ENCODE measurements around the gene ZNF683.
"Not testable (repeated sequence)": the region's sequence is repeated elsewhere in the genome, so short reads cannot be mapped to it uniquely, and the experiment has no call there.

Gene ZNF683

DNA sequence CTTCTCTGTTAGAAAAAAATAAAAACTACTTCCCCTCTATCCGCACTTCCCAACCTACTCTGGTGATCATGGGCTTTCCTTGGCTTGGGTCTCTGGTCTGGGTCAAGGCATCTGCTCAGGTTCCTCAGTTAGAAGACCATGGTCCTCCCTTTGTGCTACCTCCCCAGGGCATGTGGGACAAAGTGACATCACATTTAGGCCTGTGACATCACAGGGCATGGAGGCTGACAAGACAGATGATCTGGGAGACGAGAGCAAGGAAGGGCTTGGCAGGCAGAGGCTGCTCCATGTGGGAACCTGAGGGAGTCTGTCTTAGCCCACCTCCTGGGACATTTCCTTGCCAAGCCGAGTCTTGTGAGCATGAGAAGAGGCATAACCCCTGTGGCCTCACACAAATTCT, at the start of gene ZNF683:
Gene ZNF683, minus strand, starts transcription at position 140 of the 400 bp plus-strand sequence. CDS start 4,179 bp downstream, outside the sequence.
- DNase-seq: not testable (repeated sequence)

DNA sequence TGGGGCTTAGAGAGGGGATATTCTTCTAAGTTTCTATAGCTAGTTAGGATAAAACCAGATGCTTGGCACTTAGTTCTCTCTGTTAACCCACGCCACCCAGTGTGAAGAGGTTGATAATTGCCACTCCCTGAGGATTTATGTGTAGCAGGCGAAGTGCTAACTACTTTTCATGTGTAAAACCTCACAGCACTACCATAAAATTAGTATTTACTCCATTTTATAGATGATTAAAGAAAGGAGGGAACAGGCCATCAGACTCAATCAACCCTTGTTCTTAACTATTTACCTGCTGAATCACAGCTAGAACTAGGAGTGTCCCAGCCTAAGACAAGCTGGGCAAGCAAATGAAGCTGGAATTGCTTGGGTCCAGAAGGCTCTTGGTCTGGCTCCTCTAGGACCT, 46.9 kb upstream of the ZNF683 start:
- no peak for DNase-seq

DNA sequence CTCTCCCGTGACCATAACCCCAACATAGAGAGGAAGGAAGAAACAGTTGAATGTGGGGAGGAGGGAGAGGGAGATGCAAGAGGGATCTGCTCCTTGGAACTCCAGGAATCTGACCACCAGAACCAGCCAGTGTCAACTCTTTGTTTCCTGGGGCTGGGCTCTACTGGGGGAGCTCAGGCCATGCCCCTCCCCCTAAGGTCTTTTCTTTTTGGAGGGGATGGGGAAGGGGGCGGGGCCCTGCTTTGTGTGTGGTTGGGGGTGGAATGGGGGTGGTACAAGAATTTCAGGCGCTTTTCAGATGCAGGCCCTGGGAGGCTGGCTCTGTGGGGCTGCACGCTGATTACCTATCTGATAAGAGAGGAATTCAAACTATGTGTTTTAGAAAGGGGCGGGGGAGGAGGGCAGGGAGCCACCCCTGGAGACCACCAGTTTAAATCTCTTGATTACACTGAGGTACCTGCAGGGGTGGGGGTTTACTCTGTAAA, 46.4 kb upstream of the ZNF683 start:
- no peak for DNase-seq

DNA sequence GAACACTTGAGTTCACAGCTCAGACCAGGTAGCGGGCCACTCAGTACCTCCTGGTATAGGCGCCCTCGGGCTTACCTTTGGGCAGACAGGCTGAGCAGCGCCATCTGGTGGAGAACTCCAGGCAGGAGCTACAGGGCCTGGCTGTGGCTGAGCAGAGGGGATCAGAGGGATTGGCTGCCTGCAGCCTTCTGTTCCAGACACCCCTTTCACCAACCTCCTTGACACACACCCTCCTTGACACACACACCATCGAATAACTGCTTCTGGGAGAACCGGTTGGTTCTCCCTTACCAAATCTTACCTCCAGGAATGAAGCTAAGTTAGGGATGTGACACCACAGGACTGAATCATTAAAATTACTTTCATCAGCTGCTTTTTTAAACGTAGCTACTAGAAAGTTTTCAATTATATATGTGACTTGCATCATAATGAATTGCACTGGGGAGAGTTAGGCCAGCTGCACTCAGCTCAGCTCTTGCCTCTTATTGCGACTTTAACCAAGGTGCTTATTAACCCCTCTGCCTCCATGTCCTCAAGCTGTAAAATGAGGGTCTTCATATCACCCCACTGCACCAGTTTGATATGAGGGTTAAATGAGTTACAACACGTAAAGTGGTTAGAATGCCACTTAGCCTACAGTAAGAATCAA, 44.7 kb upstream of the ZNF683 start:
- DNase-seq: peak; percentile 79 to 83

DNA sequence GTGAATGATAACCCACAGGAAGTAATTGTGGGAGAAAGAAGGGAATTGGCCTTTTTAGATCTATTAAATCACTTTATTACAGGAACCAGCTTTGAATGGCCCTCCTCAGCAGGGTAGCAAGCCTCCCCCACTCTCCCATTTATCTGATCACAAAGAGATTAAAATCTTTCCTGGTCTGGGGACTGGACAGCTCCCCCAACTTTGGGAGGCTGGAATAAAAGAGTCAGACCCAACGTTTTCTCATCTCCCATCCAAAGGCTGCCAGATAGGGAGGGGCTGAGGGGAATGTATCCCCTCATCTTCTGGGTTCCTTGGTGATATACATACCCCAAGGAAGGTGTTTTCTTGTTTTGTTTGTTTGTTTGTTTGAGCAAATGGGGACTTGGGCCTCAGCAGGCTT, 40.5 kb upstream of the ZNF683 start:
- DNase-seq: no peak

DNA sequence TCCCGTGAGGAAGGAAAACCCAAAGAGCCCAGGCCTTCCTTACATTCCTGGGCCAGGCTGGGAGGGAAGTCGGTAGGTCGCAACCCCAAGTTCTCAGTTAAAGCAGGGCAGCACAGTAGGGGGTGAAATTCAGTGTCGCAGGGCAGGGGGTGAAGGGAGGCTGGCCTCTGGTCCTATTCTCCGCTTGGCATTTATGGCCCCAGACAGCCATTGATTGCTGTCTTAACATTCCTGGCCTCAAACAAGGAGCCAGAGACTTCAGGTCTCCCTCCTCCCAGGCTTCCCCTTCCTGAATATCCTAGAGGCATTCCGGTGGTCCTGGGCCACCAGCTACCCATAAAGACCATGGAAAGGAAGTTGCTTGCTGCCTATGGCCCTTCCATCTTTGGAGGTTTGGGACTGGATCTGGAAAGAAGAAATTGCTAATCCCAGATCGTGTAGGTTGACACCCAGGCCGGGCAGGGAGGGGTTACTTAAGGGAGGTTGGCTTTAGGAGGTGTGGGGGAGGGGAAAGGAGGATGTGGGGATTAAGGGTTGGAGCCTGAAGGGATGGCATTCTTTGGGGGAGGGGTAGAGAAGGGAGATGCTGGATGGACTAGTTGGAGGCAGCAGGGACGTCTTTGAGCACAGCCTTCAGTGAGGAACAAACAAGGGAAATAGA, 39.8 kb upstream of the ZNF683 start:
- no peak for DNase-seq

DNA sequence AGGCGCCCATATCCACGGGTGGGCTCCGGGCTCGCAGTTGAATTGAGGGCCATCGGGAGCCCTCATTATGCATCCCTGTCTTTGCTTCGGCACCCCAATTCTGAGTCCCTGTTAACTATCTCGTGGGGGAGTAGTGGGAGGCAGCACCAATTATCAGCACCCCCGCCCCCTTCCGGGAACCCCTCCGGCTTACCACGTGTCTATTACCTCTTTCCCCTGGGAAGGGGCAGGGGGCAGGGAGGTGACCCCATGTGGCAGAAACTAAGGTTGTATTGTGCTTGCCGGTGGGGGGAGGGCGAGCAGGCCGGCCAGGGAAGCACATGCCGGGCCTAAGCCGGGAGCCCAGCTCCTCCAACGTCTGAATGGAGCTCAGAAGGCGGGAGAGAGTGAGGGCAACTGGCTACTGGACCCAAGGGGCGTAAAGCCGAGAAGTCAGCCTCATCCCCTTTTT, 39.1 kb upstream of the ZNF683 start:
- no peak for DNase-seq

DNA sequence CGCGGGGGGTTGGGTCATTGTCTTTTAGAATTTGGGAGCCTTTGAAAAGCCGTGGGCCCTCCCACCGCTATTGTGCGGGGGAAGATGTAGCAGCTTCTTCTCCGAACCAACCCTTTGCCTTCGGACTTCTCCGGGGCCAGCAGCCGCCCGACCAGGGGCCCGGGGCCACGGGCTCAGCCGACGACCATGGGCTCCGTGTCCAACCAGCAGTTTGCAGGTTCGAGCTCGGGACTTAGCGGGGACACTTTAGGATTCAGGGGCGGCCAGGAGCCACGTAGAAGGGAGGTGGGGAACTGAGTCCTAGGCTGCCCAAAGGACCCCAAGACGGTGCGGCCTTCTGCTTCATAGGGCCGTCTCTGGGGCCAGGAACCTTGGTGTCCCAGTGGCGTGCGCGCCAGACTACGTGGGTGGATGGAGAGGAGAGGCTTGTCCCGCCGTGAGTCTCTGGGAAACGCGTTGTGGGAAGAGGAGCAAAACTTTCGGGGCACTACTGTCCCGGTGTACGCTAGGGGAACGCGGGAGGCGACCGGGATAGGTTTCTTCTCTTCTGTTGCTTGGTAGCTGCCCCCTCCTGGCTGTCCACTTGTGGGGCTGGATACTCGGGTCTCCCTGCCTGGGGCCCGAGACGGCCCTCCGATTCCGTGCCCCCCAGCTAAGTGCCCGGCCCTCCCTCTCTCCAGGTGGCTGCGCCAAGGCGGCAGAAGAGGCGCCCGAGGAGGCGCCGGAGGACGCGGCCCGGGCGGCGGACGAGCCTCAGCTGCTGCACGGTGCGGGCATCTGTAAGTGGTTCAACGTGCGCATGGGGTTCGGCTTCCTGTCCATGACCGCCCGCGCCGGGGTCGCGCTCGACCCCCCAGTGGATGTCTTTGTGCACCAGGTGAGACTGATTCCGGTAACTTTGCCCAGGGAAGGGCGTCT, 38.4 kb upstream of the ZNF683 start, which contains the start of gene LIN28A:
Gene LIN28A, plus strand, starts transcription at position 112 of the 918 bp plus-strand sequence. Its CDS starts 75 bp downstream, at position 187.
- no peak for DNase-seq

DNA sequence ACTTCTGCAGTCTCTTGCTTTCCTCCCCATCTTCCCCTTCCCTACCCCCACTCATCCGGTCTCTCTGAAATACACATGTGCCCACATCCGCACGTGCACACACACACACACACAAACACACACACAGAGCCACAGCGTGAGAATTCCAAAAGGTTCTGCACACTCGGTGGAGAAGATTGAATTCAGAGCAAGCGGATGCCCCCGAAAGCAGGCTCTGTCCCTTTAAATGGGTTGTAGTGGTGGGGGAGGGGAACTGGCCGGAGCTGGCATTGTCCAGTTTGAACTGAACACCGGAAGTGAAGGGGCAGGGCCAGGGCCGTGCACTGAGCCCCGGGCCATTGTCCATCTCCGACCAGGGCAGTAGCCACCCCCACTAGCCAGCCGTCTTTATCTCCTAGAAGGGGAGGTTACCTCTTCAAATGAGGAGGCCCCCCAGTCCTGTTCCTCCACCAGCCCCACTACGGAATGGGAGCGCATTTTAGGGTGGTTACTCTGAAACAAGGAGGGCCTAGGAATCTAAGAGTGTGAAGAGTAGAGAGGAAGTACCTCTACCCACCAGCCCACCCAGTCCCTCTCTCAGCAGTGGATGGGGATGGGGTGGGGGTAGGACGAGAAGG, 36.7 kb upstream of the ZNF683 start:
- no peak for DNase-seq

DNA sequence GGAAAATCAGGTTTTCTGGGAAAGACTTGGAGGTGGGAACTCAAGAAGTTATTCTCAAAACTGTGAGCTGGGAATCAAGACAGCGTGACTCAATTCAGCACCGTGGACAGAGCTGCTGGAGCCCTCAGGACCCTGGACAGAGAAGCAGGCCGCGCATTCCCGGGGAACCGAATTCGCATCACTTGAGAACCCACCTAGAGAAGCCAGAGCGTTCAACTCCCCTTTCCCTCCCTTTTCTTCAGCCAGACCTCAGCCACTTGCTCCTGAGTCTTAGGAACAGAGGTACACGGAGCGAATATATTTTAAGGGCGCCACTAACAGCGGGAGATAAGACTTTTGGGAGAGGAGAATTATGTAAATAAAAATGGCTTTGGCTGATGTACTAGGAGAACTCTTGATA, 36.1 kb upstream of the ZNF683 start:
- DNase-seq: peak; percentile 66 to 71

DNA sequence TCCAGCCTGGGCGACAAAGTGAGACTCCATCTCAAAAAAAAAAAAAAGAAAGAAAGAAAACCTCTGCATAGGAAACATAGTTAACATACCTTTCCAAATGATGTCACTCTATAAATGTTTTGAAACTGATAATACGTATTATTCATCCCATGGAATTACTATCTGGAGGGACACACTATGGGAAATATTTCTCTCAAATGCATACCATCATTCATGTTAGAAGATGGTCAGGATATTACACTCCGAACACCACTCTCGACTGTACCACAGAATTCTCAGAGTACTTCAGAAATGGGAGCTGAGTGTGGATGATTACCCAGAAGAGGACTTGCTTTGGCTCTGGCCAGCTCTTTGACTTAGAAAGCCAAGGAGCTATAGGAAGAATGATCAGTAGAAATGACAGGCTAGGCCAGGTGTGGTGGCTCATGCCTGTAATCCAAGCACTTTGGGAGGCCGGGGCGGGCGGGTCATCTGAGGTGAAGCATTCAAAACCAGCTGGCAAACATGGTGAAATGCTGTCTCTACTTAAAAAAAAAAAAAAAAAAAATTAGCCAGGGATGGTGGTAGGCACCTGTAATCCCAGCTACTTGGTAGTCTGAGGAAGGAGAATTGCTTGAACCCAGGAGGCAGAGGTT, 32.8 kb upstream of the ZNF683 start:
- no peak for DNase-seq

DNA sequence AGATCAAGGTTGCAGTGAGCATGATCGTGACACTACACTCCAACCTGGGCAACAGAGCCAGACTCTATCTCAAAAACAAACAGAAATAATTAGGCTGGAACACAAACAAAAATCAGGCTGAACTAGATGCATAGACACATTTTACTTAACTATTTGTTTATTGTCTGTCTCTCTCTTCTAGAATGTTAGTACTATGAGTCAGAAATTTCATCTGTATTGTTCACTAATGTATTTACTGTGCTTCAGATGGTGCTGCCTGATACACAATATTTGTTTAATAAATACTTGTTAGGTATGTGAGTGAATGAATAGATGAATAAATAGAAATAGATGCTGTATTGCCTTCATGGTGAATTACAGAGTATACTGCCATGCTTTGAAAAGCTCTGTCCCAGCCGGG, 32.1 kb upstream of the ZNF683 start:
- DNase-seq: no peak

DNA sequence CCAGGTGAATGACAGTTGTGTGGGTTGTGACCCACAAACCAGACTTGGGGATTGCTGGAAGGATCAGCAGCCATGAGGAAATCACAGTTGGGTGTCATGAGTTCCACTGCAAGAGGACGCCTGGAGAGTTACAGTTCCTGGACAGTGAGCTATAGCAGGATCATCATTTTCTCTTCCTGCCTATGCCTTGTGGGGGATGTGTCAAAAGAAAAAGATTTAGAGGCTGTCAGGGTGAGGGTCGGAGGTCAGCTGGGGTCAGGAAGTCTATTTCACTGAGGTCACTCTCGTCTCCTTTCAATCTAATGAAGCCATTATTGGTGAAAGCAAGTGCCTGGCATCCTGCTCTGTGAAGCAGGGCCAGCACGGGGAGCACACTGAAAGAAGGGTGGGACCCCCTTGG, 31.1 kb upstream of the ZNF683 start:
- DNase-seq: no peak

DNA sequence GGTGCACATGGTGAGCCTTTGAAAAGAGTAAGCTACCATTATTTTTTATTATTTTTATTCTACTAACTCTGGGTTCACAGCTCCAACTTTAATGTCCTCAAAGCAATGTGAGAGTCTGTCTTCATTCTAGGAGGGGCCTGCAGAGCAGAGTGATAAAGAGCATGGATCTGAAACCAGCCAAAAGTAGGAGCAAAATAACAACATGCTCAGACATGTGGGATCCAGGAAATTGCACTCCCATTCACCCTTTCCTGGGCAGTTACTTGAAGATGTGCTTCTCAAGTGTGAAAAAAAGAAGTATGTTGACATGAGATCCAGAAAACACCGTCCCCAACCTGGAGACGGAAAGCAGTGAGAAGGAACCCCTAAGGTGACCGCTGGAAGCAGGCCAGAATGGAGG, 29.3 kb upstream of the ZNF683 start:
- no peak for DNase-seq

DNA sequence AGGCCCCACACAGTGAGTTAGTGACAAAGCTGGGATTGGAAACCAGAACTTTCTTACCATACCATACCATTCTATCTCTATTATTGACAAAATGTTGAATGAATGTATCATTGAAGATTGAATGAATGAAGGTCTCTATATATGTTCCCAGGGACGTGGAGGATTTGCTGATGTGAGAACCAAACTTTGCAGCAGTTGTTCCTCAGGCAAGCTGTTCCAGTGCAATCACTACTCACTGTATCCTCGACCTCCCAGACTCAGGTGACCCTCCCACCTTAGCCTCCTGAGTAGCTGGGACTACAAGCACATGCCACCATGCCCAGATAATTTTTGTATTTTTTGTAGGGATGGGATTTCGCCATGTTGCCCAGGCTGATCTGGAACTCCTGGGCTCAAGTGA, 26.5 kb upstream of the ZNF683 start:
- DNase-seq: no peak

DNA sequence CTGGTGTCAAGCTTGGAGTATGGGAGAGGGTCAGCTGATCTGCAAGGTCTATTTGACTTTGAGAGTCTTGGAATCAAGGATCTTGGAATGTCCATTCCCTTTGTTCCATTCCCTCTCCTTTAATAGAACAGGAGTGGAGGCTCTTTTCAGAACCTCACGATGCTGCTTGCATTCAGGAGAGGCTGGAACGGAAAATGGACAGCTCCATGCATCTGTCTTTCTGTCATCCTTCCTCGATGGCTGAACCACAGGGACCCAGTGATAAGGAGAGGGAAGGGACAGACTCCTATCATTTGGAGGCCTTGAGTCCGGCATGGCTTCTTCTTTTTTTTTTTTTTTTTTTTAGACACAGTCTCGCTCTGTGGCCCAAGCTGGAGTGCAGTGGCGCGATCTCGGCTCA, 23.2 kb upstream of the ZNF683 start:
- DNase-seq: no peak

DNA sequence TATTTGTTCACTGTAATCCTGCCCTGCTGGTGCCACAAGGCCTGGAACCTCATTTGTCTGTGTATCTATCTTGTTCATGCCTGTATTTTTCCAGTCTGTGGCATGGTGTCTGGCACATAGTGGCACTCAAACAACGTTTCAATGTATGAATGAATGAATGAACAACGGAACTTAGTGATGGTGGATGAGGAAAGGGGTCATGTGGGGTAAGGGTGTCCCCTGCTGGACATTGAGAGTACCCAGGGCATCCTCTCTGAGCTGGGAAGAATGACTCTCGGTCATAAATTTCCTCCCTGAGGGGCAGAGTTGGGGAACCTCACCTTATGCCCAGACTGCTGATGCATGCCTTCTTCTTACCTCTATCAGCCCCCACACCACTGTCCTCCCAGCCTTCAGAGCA, 18.9 kb upstream of the ZNF683 start:
- DNase-seq: no peak

DNA sequence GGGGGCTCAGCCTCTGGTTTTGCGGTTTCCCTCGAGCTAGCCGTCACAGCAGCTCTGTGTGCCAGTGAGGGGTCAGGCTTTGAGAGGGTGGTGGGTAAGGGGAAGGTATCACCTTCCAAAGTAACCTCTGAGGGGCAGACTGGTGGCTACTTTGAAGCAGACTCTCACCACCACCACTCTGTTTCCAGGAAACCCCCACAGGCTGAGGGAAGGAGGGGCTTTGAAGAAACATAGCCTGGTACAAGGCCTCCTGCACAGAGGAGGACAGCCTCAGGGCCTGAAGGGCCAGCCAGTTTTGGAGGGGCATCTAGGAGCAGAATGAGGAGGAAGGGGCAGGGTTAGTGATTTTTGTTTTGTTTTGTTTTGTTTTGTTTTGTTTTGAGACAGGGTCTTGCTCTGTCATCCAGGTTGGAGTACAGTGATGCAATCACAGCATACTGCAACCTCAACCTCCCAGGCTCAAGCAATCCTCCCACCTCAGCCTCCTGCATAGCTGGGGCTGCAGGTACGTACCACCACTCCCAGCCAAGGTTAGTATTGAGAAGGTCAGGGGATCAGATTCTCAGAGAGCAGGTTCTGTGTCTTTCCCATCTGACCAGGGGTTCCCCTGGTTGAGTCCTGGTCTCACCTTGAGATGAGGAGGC, 17.2 kb upstream of the ZNF683 start:
- DNase-seq: no peak

DNA sequence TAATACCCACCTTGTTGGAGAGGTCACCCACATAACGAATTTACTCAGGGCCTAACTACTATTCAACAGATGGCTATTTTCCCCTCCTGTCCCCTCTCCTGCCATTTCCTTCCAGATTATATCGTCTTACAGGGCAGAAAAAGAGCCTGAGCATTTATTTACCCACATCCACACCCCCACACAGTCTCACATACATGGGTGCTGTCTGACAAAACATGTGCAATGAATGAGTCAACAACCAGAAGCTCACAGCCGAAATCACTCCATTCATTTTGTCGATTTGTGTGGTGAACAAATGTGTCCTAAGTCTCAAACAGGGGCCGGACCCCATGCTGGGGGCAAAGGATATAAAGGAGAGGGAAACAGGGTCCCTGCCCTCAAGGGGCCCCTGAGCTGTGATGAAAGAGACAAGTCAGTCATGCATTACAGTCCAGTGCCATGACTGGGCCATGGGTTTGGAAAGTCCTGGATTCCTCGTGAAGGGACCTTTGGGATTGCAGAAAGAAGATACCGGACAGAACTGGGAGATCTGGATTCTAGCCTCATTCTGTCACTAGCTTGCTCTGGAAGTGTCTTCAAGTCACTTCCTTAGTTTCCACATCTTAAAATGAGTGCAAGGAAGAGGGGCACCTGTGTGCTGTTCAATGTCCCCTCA, 16.4 kb upstream of the ZNF683 start:
- no peak for DNase-seq

DNA sequence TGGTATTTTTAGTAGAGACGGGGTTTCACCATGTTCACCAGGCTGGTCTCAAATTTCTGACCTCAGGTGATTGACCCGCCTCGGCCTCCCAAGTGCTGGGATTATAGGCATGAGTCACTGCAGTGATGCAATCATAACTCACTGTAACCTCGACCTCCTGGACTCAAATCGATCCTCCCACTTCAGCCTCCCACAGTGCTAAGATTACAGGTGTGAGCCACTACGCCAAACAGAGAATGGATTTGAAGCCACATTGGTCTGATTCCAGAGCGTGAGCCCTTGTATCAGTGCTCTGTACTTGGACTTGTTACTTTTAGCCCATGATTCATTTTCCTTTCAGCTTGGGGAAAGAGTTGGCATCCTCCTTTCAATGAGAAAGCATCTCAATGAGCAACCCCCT, 14.9 kb upstream of the ZNF683 start:
- DNase-seq: no peak

DNA sequence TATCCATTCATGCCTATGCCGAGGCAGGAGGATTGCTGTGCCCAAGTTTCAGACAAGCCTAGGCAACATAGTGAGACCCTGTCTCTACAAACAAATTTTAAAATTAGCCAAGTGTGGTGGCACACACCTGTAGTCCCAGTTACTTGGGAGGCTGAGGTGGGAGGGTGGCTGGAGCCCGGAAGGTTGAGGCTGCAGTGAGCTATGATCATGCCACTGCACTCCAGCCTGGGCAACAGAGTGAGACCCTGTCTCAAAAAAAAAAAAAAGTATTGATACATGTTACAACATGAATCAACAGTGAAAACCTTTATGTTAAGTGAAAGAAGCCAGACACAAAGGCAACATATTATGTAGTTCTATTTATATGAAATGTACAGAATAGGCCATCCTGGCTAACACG, 12.5 kb upstream of the ZNF683 start:
- not testable (repeated sequence) for DNase-seq
